ENCODE results near the gene AGFG1.

- TF ChIP-seq FOXP1 (CRISPR knock-in tag; IDR thresholded peaks at IDR 0.05; ENCODE audit: borderline replicate concordance) (no peak), JUN (CRISPR knock-in tag; IDR thresholded peaks at IDR 0.05) (no peak), CTCF (IDR thresholded peaks at IDR 0.05) (no peak), NFATC4 (CRISPR knock-in tag; IDR thresholded peaks at IDR 0.05) (no peak), MAX (CRISPR knock-in tag; IDR thresholded peaks at IDR 0.05) (no peak), SP1 (CRISPR knock-in tag; conservative IDR thresholded peaks at IDR 0.05) (no peak), ARID4B (CRISPR knock-in tag; IDR thresholded peaks at IDR 0.05; ENCODE audit: borderline replicate concordance) (no peak), E2F1 (CRISPR knock-in tag; IDR thresholded peaks at IDR 0.05) (no peak), ATF3 (CRISPR knock-in tag; conservative IDR thresholded peaks at IDR 0.05) (no peak), ATF1 (CRISPR knock-in tag; IDR thresholded peaks at IDR 0.05) (no peak)
These were observed 107.8 kb downstream of the AGFG1 start for GRCh38 chr2:227579791-227580190.
